ENCODE data around the gene TSNAXIP1.

DNA sequence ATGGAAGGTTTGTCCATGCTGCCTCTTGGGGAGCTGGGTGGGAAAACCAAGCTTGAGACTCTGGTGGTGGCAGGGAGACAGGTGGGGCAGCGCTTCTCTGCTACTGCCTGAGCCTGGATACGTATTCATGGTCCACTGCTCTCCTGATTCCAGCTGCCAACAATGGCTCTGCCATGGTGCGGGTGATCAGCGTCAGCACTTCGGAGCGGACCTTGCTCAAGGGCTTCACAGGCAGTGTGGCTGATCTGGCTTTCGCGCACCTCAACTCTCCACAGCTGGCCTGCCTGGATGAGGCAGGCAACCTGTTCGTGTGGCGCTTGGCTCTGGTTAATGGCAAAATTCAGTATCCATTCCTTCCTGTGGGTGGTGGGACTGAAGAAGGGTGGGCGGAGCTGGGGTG, 70.4 kb downstream of the TSNAXIP1 start:
- no peak for TF ChIP-seq CTCF (IDR thresholded peaks at IDR 0.05)
- no peak for TF ChIP-seq POLR2A (IDR thresholded peaks at IDR 0.05)
